Activated CD8-positive, alpha-beta memory T cell treated with anti-CD3 and anti-CD28 coated beads, Interleukin-2, amount 50 U/mL, for 24 hours (primary cell): ENCODE data around the gene MCOLN1.

Source experiments
- DNase-seq: peaks from one replicate; pipeline ENCODE4 v3.0.0-alpha.2; 2020; ENCODE audit errors: extremely low read depth

MCOLN1 gene

GRCh38 chr19:7542556-7543348 is 20.3 kb downstream of the MCOLN1 start:
- no peak for DNase-seq

- DNase-seq = no peak
Observed at GRCh38 chr19:7544626-7545025, 22.2 kb downstream of the MCOLN1 start.

GRCh38 chr19:7545300-7545699 is 22.9 kb downstream of the MCOLN1 start:
- no peak for DNase-seq

GRCh38 chr19:7545904-7546303 is 23.5 kb downstream of the MCOLN1 start:
- no peak for DNase-seq

GRCh38 chr19:7547159-7547558 is 24.7 kb downstream of the MCOLN1 start:
- DNase-seq = no peak

- DNase-seq = no peak
Observed at GRCh38 chr19:7549429-7550148, 27.2 kb downstream of the MCOLN1 start.

GRCh38 chr19:7550169-7550770 is 27.8 kb downstream of the MCOLN1 start:
- no peak for DNase-seq

GRCh38 chr19:7550987-7551761 is 28.8 kb downstream of the MCOLN1 start:
- no peak for DNase-seq

GRCh38 chr19:7552781-7553180 is 30.4 kb downstream of the MCOLN1 start:
- no peak for DNase-seq

- no peak for DNase-seq
Observed at GRCh38 chr19:7554565-7554964, 32.1 kb downstream of the MCOLN1 start.

- DNase-seq = no peak
Observed at GRCh38 chr19:7554990-7555864, 32.8 kb downstream of the MCOLN1 start.

- DNase-seq = no peak
Observed at GRCh38 chr19:7556696-7557315, 34.4 kb downstream of the MCOLN1 start.

GRCh38 chr19:7558667-7559066 is 36.2 kb downstream of the MCOLN1 start:
- DNase-seq = no peak

- no peak for DNase-seq
Observed at GRCh38 chr19:7559102-7559501, 36.7 kb downstream of the MCOLN1 start.

GRCh38 chr19:7560255-7560654 is 37.8 kb downstream of the MCOLN1 start:
- no peak for DNase-seq

GRCh38 chr19:7561325-7561724 is 38.9 kb downstream of the MCOLN1 start:
- DNase-seq = no peak

GRCh38 chr19:7562646-7563393 is 40.4 kb downstream of the MCOLN1 start:
- no peak for DNase-seq

GRCh38 chr19:7564866-7565265 is 42.4 kb downstream of the MCOLN1 start:
- DNase-seq = no peak

GRCh38 chr19:7565332-7565731 is 42.9 kb downstream of the MCOLN1 start:
- no peak for DNase-seq

- DNase-seq = no peak
Observed at GRCh38 chr19:7570761-7571160, 48.3 kb downstream of the MCOLN1 start.
